Ovary (tissue), 9 donors: ENCODE data around the gene PAQR8. TPM values are rescaled to one million over a fixed set of nuclear protein-coding genes. Genes with fewer than 3 reads are reported as not detected.

Source experiments
- DNase-seq, 5 donors: peaks; one replicate each; pipeline ENCODE4 v3.0.0-alpha.2; 2019 to 2020
- H3K27ac ChIP-seq, 2 donors: fragments of 200-600 bp; one replicate each; pipeline versions ENCODE4 v1.5.1 to v1.8.0; 2019 to 2022
- H3K27me3 ChIP-seq: fragments of 200-600 bp; one replicate; pipeline ENCODE4 v1.8.0; 2022
- H3K36me3 ChIP-seq: fragments of 200-600 bp; sonication (generic); one replicate; pipeline ENCODE4 v1.5.1; 2019
- H3K4me1 ChIP-seq: one replicate; pipeline ENCODE4 v1.8.1; 2013; ENCODE audit warnings: mild to moderate bottlenecking, moderate library complexity; ENCODE audit not compliant: insufficient read depth
- H3K4me3 ChIP-seq: fragments of 200-600 bp; sonication (generic); one replicate; pipeline ENCODE4 v1.5.1; 2017
- H3K9me3 ChIP-seq, 2 donors: fragments of 200-600 bp in 1 of 2; sonication (generic) in 1 of 2; one replicate each; pipeline versions ENCODE4 v1.5.1 to v1.8.1; 2013 to 2019; ENCODE audit warnings: mild to moderate bottlenecking in 1 of 2, moderate library complexity in 1 of 2
- EP300 ChIP-seq: sonication (generic); formaldehyde crosslinking; IDR thresholded peaks from one replicate; pipeline ENCODE4 v1.6.1; 2017; ENCODE audit warnings: antibody characterized with exemption
- POLR2A ChIP-seq: fragments of 450-650 bp; IDR thresholded peaks from one replicate; pipeline ENCODE4 v1.6.1; 2017; ENCODE audit warnings: antibody characterized with exemption, mild to moderate bottlenecking, moderate library complexity
- WGBS, 3 donors: extraction: QIAGEN DNeasy Blood & Tissue Kit in 1 of 3; methylation state at CpG; one replicate each; pipeline versions ENCODE4 v1.1.5 to v1.1.7; 2013 to 2017; 5-methylcytosine and 5-hydroxymethylcytosine counted together
- intact Hi-C, 4 donors: fragments of 100-400 bp; cut with DNase I; formaldehyde crosslinking; loops; one replicate each; pipeline versions ENCODE4 v1.11.0 to v1.15.1; 2022 to 2023
- polyA plus RNA-seq, 2 donors: library from polyadenylated mRNA; stranded (reverse); fragments of 200-250 nt in 1 of 2; fragments of 350-450 nt in 1 of 2; fragmentation: Illumina TruSeq in 1 of 2; extraction: RNeasy Lipid Tissue Mini Kit (QIAGEN cat#74804) in 1 of 2; gene quantifications; one replicate each; pipeline ENCODE4 v1.2.3, GENCODE V29; 2013 to 2014
- total RNA-seq, 7 donors: library from RNA; depleted of rRNA in 2 of 7; stranded (reverse); fragments of >200 nt in 2 of 7; fragmentation: NEBNext Ultra II Directional in 3 of 7; extraction: Animal tissue kit (Norgen Biotek cat#: 25700) in 3 of 7; gene quantifications; one replicate each; pipeline versions ENCODE4 v1.1.0 to v1.2.4, GENCODE V29; 2016 to 2023
- TF ChIP-seq, protein P1 (sequence below), 3 donors: fragments of 450-650 bp in 2 of 3; fragments of 200-600 bp in 1 of 3; IDR thresholded peaks; one replicate each; pipeline versions ENCODE4 v1.5.1 to v1.8.0; 2016 to 2022; ENCODE audit warnings: antibody characterized with exemption in 3 of 3, mild to moderate bottlenecking in 1 of 3
- donor health status: DM: no; HTN: no; CAD: no; lungs with moderate emphysema.
- donor health status: DM: no; HTN: no; CAD: no.
- donor health status: Bipolar disorder and iron deficiency.
- donor health status: DM: yes; HTN: yes; CAD: no.
- donor health status: DM: no; HTN: no; CAD: no.
- donor health status: DM: yes; HTN: yes; CAD: no.

Gene PAQR8
- total and polyA plus RNA-seq, 9 donors = 13.2 to 33.6 (median 24.0) TPM

DNA sequence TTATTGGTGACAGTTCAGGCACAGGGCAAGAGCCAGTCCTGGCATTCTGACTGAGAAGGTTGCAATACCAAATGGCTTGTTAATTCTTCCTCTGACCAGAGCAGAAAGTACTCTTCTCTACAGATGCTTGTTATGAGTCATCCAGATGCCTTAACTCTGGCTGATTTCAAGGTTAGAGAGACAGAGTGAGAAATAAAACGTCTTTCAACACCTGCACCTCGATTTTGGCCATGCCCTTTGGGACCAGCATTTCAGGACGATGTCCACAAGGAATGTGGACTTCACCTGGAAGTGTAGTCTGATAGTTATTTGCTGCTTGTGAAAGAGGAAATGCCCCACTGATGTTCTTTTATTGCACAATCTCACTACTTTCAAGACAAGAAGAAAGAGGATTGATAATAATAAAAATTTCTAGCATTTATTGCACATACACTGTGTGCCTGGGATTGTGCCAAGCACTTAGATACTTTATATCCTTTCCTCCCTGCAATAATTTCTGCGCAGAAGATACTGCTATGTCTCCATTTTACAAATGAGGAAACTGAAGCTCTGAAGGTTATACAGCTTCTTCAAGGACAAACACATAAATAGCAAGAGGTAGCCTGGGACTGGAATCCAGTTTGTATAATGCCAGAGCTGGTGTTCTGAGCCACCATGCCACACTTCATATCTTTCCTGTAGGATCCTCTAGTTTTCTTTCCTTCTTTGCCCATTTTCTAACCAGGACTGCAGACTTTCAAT lies 43.9 kb upstream of the PAQR8 start:
- H3K4me1 ChIP-seq = peaks cover 2% of the 10 kb centered on the region
- H3K9me3 ChIP-seq = no peaks in the 10 kb centered on the region
- H3K36me3 ChIP-seq = no peaks in the 10 kb centered on the region
- no peak overlapping the region for H3K4me3 ChIP-seq
- no peak for DNase-seq
- intact Hi-C loops = no loop called here
- no peak overlapping the region for H3K27ac ChIP-seq
- WGBS, 3 donors = 12 to 18% (median 17%) methylated on average over 4 of the region's 4 CpGs
- no peak for TF ChIP-seq POLR2A
- no peak for TF ChIP-seq EP300
- TF ChIP-seq, protein P1, sequence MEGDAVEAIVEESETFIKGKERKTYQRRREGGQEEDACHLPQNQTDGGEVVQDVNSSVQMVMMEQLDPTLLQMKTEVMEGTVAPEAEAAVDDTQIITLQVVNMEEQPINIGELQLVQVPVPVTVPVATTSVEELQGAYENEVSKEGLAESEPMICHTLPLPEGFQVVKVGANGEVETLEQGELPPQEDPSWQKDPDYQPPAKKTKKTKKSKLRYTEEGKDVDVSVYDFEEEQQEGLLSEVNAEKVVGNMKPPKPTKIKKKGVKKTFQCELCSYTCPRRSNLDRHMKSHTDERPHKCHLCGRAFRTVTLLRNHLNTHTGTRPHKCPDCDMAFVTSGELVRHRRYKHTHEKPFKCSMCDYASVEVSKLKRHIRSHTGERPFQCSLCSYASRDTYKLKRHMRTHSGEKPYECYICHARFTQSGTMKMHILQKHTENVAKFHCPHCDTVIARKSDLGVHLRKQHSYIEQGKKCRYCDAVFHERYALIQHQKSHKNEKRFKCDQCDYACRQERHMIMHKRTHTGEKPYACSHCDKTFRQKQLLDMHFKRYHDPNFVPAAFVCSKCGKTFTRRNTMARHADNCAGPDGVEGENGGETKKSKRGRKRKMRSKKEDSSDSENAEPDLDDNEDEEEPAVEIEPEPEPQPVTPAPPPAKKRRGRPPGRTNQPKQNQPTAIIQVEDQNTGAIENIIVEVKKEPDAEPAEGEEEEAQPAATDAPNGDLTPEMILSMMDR (IDR thresholded peaks at IDR 0.05) = no peak
- H3K27me3 ChIP-seq = no peaks in the 10 kb centered on the region

DNA sequence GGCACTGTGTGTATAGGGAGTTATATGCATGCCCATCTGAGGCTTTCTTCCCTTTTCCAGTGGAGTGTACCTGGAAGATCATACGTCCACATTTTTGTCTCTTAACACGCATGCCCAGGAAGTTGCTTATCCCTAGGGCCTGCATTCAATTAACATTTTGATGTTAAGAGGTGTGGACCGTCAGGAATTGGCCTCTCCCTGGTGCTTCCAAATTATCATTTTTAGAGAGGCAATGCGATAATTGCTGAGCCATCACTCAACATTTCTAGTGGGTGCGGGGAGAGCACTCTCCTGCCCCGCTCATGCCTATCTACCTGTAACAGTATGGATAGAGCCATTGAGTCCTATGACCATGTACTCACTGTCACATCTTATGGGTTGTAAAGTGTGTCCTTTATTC lies 37.8 kb upstream of the PAQR8 start:
- TF ChIP-seq POLR2A (no peak), EP300 (no peak)
- TF ChIP-seq, protein P1 (IDR thresholded peaks at IDR 0.05) = no peak
- no peak for DNase-seq
- peaks cover 6% of the 10 kb centered on the region for H3K4me1 ChIP-seq
- no peak overlapping the region for H3K27ac ChIP-seq
- no peaks in the 10 kb centered on the region for H3K27me3 ChIP-seq
- intact Hi-C loops = no loop called here
- no peaks in the 10 kb centered on the region for H3K9me3 ChIP-seq
- H3K36me3 ChIP-seq = no peaks in the 10 kb centered on the region
- WGBS, 3 donors = 95 to 98% (median 98%) methylated on average over 6 of the region's 6 CpGs
- no peak overlapping the region for H3K4me3 ChIP-seq

DNA sequence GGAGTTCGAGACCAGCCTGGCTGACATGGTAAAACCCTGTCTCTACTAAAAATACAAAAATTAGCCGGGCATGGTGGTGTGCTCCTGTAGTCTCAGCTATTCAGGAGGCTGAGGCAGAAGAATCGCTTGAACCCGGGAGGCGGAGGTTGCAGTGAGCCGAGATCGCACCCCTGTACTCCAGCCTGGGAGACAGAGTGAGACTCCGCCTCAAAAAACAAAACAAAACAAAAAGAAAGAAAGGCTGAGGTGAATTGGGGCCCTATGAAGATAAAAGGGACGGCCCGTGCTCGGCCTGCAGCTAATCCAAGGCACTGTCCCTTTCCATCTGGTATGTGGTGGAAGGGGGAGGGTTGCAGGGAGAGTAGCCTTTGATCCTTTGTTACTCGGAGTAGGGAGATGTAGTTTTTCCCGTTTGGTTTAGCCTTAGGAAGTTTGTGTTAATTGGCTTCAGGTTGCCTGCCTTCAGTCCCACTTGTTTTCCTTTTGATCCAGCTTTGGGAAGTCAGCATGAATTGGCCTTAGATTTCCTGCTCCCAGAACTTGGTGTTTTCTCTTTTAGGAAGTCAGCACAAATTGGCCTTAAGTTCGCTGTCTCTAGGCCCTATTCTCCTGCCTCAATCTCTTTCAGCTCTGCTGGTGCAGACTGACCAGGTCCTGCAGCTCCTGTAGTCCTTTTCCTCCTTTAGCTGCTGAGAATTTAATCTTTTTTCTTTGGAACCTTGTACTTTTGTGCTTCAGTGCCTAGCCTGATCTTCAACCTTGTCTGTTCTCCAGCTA lies 36.1 kb upstream of the PAQR8 start:
- no peaks in the 10 kb centered on the region for H3K9me3 ChIP-seq
- TF ChIP-seq, protein P1 (IDR thresholded peaks at IDR 0.05) = no peak
- TF ChIP-seq POLR2A (no peak), EP300 (no peak)
- H3K36me3 ChIP-seq = no peaks in the 10 kb centered on the region
- 49 to 51% (median 50%) methylated on average over 14 of the region's 14 CpGs for WGBS, 3 donors
- H3K27ac ChIP-seq = peak overlapping the region in 1 of 2 donors; percentile 38
- DNase-seq = peak in 2 of 5 donors; percentile 47 to 52
- no peaks in the 10 kb centered on the region for H3K27me3 ChIP-seq
- H3K4me3 ChIP-seq = no peak overlapping the region
- intact Hi-C loops = no loop called here
- H3K4me1 ChIP-seq = peaks cover 6% of the 10 kb centered on the region

DNA sequence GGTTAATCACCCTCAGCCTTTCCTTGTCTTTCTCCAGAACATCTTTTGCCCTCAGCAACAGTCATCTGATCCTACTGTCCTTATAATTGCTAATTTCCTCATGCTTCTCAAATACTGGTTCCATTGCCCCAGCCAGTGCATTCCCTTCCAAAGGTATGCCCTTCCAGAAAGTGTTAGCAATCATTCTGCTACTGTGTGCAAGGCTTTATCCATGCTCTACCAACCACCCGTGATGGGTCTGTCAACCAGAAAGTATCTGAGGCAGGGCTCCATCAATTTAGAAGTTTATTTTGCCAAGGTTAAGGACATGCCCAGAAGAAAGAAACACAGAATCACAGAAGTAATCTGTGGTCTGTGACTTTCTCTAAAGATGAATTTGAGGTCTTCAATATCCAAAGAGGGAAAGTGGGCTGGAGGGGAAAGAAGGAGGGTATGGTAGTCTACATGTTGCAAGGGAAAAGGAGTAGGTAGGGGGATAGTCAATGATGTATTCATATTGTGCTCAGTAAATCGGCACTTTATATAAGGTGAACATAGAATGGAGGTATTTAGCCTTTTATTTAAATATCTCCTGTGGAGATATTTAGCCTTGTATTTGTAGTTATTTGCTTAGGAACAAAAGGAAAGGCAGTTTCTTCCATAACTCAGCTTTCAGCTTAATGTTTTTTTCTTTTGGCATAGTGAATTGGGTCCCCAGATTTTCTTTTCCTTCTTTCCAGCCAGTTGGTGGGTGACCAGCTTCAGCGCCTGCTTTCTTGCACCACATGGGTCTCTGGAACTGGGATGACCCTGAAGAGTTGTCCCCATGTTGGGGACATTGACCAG lies 35.2 kb upstream of the PAQR8 start:
- no peaks in the 10 kb centered on the region for H3K9me3 ChIP-seq
- H3K4me3 ChIP-seq = no peak overlapping the region
- DNase-seq = no peak
- TF ChIP-seq, protein P1 (IDR thresholded peaks at IDR 0.05) = no peak
- TF ChIP-seq POLR2A (no peak), EP300 (no peak)
- H3K4me1 ChIP-seq = peaks cover 6% of the 10 kb centered on the region
- no peaks in the 10 kb centered on the region for H3K27me3 ChIP-seq
- H3K36me3 ChIP-seq = no peaks in the 10 kb centered on the region
- WGBS, 3 donors = 92 to 96% (median 93%) methylated on average over 3 of the region's 3 CpGs
- intact Hi-C loops = no loop called here
- H3K27ac ChIP-seq = peak overlapping the region in 1 of 2 donors; percentile 38
